Stimulated activated naive B cell treated with anti-CD40 and anti-IgM and Interleukin-4, amounts not matched to agents 10 μg/mL and 1 μg/mL and 100 μg/mL, for 72 hours (primary cell): ENCODE data around the gene SNRPB2.

Experiments used
- ATAC-seq, 2 donors: fragments of 150-1000 bp; cut with Tn5 transposase; replicated peaks; 2 replicates each; pipeline ENCODE4 v1.10.0; 2021; ENCODE audit warnings: moderate library complexity in 1 of 2
- DNase-seq: peaks from one replicate; pipeline ENCODE4 v3.0.0; 2021
- H3K27ac Mint-ChIP-seq: one replicate; pipeline ENCODE4 v1.8.0; 2022; ENCODE audit warnings: mild to moderate bottlenecking, mixed read lengths
- H3K27me3 Mint-ChIP-seq, 2 donors: one replicate each; pipeline ENCODE4 v1.8.0; 2022; ENCODE audit warnings: mixed read lengths in 2 of 2
- H3K36me3 Mint-ChIP-seq, 2 donors: one replicate each; pipeline ENCODE4 v1.8.0; 2022; ENCODE audit warnings: mixed read lengths in 2 of 2, mild to moderate bottlenecking in 1 of 2
- H3K4me1 Mint-ChIP-seq, 2 donors: one replicate each; pipeline ENCODE4 v1.8.0; 2022; ENCODE audit warnings: mixed read lengths in 2 of 2, mild to moderate bottlenecking in 1 of 2
- H3K4me3 Mint-ChIP-seq, 2 donors: one replicate each; pipeline ENCODE4 v1.8.0; 2022; ENCODE audit warnings: mild to moderate bottlenecking in 2 of 2, mixed read lengths in 2 of 2, moderate library complexity in 1 of 2
- H3K9me3 Mint-ChIP-seq, 2 donors: one replicate each; pipeline ENCODE4 v1.8.0; 2022; ENCODE audit warnings: mixed read lengths in 2 of 2, mild to moderate bottlenecking in 1 of 2

The SNRPB2 gene

GRCh38 chr20:16710781-16711180 is 19.0 kb upstream of the SNRPB2 start:
- ATAC-seq (no peak), DNase-seq (no peak)
- Mint-ChIP-seq H3K36me3 (peaks cover 3 to 6% of the 10 kb centered on the region in 2 donors), H3K4me3 (no peak overlapping the region), H3K27ac (no peak overlapping the region), H3K9me3 (peaks cover 7 to 8% of the 10 kb centered on the region in 2 donors), H3K4me1 (peaks cover 15% of the 10 kb centered on the region in 2 donors), H3K27me3 (peaks cover 23 to 33% of the 10 kb centered on the region in 2 donors)

DNA sequence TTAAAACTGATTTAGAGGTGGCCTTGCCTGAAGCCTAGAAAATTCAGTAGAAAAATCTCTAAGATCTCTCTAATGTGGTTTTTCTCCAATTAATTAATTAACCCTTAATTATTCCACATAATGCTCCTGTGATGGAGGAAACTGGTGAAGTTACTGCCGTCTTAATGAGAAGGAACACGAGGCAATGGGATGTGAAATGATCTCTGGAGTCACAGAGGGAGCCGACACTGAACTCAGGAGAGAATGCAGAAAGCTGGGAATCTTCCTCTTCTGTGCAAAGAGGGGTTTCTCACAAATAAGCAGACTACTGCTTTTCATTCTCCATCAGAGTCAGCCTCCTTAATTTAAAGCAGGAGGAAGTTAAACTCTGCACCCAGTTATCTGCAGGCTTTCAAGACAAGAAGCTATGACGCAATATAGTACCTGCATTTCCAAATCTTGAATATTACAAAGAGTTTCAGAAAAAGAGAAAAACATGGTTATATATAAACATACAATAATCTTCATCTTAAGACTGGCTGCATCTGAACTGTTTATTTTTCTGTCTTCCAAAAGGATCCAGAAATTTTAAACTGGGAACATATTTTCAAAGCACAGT is 18.1 kb upstream of the SNRPB2 start:
- H3K27ac Mint-ChIP-seq = no peak overlapping the region
- peaks cover 3% of the 10 kb centered on the region in 2 donors for H3K36me3 Mint-ChIP-seq
- DNase-seq (no peak), ATAC-seq (no peak)
- H3K4me3 Mint-ChIP-seq = no peak overlapping the region
- H3K4me1 Mint-ChIP-seq = peaks cover 13 to 15% of the 10 kb centered on the region in 2 donors
- peaks cover 23 to 37% of the 10 kb centered on the region in 2 donors for H3K27me3 Mint-ChIP-seq
- H3K9me3 Mint-ChIP-seq = peaks cover 3% of the 10 kb centered on the region in 2 donors

GRCh38 chr20:16712511-16712947 is 17.3 kb upstream of the SNRPB2 start:
- DNase-seq (no peak), ATAC-seq (no peak)
- Mint-ChIP-seq H3K9me3 (no peaks in the 10 kb centered on the region), H3K27ac (no peak overlapping the region), H3K4me1 (peaks cover 13 to 15% of the 10 kb centered on the region in 2 donors), H3K27me3 (peaks cover 19 to 37% of the 10 kb centered on the region in 2 donors), H3K4me3 (no peak overlapping the region), H3K36me3 (no peaks in the 10 kb centered on the region)

DNA sequence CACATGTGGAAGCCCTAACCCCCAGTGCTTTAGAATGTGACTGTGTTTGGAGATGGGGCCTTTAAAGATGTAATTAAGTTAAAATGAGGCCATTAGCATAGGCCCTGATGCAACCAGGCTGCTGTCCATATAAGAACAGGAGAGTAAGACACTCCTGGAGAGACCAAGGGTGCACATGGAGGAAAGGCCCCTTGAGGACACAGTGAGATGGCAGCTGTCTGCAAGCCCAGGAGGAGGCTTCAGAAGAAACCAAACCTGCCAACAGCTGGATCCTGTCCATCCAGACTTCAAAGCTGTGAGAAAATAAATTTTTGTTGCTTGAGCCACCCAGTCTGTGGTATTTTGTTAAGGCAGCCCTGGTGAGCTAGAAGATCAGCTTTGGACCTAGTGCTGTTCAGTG is 16.8 kb upstream of the SNRPB2 start:
- Mint-ChIP-seq H3K36me3 (no peaks in the 10 kb centered on the region), H3K4me1 (peaks cover 10% of the 10 kb centered on the region in 2 donors), H3K4me3 (no peak overlapping the region), H3K27me3 (peaks cover 16 to 36% of the 10 kb centered on the region in 2 donors), H3K27ac (no peak overlapping the region), H3K9me3 (no peaks in the 10 kb centered on the region)
- DNase-seq (no peak), ATAC-seq (no peak)

DNA sequence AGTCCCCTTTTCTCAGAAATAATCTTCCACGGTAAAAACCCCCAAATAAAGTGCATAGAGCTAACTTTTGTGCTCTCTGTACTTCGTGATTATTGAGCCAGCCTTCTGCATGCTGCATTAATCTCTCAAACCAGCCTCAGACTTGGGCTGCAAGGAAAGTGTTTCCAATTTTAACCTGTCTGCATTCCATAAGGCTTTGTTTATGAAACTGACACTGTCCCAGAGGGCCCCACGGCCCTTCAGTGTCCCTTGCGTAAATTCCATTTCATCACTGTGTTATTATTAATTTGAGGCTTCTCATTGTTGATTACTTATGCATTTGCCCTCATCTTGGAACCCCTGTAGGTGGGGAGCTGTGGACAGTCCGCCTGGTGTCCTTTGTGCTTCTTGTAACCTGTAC is 15.6 kb upstream of the SNRPB2 start:
- H3K27ac Mint-ChIP-seq = no peak overlapping the region
- H3K4me1 Mint-ChIP-seq = peaks cover 8% of the 10 kb centered on the region in 2 donors
- ATAC-seq (no peak), DNase-seq (no peak)
- H3K36me3 Mint-ChIP-seq = no peaks in the 10 kb centered on the region
- no peaks in the 10 kb centered on the region for H3K9me3 Mint-ChIP-seq
- no peak overlapping the region for H3K4me3 Mint-ChIP-seq
- peaks cover 26 to 47% of the 10 kb centered on the region in 2 donors for H3K27me3 Mint-ChIP-seq

DNA sequence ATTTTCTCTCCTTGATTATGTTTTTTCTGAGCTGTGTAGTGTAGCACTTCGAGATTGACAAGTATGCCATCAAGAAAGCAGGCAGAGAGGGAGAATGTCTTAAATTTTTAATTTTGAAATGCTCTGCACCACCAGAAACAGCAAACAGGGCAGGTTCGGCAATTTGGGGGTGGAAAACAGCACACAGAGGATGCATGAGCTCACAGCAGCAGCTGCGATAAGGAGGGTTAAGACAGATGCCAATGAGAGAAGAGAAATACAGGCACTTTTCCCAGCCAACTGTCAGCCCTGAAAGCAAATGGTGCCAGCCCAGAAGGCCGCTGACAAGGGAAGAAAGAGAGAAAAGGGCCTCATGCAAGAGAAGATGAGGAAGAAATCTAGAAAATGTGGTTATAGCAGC is 15.1 kb upstream of the SNRPB2 start:
- H3K4me3 Mint-ChIP-seq = no peak overlapping the region
- H3K27me3 Mint-ChIP-seq = peaks cover 26 to 47% of the 10 kb centered on the region in 2 donors
- no peak for ATAC-seq
- H3K27ac Mint-ChIP-seq = no peak overlapping the region
- no peaks in the 10 kb centered on the region for H3K9me3 Mint-ChIP-seq
- DNase-seq = no peak
- peaks cover 6 to 8% of the 10 kb centered on the region in 2 donors for H3K4me1 Mint-ChIP-seq
- H3K36me3 Mint-ChIP-seq = no peaks in the 10 kb centered on the region

GRCh38 chr20:16719421-16719820 is 10.4 kb upstream of the SNRPB2 start:
- no peak overlapping the region for H3K4me3 Mint-ChIP-seq
- H3K27me3 Mint-ChIP-seq = peaks cover 47 to 66% of the 10 kb centered on the region in 2 donors
- no peak overlapping the region for H3K27ac Mint-ChIP-seq
- no peaks in the 10 kb centered on the region for H3K4me1 Mint-ChIP-seq
- no peak for ATAC-seq
- no peaks in the 10 kb centered on the region for H3K36me3 Mint-ChIP-seq
- no peaks in the 10 kb centered on the region for H3K9me3 Mint-ChIP-seq
- no peak for DNase-seq

DNA sequence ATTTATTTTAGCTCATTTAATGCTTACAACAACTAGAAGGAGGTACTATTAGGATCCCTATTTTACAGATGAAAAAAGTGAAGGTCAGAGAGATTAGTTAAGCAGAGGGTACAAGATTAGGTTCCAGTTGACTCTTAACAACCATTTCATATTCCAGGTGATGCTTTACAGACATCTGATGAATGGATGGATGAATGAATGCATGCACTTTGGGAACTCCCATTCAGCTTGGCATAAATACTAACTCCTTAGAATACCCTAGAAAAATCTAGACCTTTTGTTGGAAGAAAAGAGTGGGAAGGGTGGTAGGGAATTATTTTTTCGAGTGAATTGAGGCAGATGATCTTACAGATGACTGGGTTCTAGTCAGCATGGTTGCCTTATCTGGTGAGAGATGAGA is 746 bp upstream of the SNRPB2 start:
- Mint-ChIP-seq H3K27ac (peak overlapping the region; percentile 100), H3K9me3 (peaks cover 0 to 4% of the 10 kb centered on the region in 2 donors), H3K4me1 (peaks cover 14 to 34% of the 10 kb centered on the region in 2 donors), H3K4me3 (peak overlapping the region; percentile 95 to 100), H3K27me3 (peaks cover 15 to 33% of the 10 kb centered on the region in 2 donors), H3K36me3 (peaks cover 20 to 21% of the 10 kb centered on the region in 2 donors)
- DNase-seq (no peak), ATAC-seq (no peak)

GRCh38 chr20:16732506-16733152 is 2.8 kb downstream of the SNRPB2 start:
- no peak for ATAC-seq

DNA sequence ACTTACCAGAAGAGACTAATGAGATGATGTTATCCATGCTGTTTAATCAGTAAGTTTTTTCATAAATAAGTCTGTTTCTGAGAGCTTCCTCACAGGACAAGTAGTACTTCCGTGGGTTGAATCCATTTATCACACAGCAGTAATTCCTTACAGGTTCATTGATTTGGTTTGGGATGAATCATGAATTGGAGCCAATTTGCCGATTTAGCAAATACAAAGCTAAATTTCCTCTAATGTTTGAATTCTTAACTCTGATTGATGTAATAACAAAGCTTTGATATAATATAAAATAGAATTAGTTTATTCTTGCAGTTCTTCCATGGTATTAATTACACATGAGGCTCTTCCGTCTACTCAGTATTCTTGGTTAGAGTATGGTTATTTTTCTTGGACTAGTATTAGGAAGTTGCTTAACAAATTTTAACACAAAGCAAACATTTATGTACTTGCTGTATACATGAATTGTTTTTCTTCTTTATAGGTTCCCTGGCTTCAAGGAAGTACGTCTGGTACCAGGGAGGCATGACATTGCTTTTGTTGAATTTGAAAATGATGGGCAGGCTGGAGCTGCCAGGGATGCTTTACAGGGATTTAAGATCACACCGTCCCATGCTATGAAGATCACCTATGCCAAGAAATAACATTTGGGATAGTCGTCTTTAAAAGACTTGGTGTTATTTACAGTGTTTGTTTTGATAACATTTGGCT is 10.7 kb downstream of the SNRPB2 start:
- H3K36me3 Mint-ChIP-seq = peaks cover 33 to 54% of the 10 kb centered on the region in 2 donors
- peaks cover 4% of the 10 kb centered on the region in 2 donors for H3K27me3 Mint-ChIP-seq
- ATAC-seq (no peak), DNase-seq (no peak)
- H3K27ac Mint-ChIP-seq = no peak overlapping the region
- H3K4me3 Mint-ChIP-seq = no peak overlapping the region
- peaks cover 0 to 3% of the 10 kb centered on the region in 2 donors for H3K4me1 Mint-ChIP-seq
- H3K9me3 Mint-ChIP-seq = no peaks in the 10 kb centered on the region

More at GRCh38 chr20:16732506-16733152, 2.8 kb downstream of the SNRPB2 start:
- peaks cover 16 to 41% of the 10 kb centered on the region in 2 donors for H3K4me1 Mint-ChIP-seq
- peaks cover 6% of the 10 kb centered on the region in 2 donors for H3K27me3 Mint-ChIP-seq
- H3K27ac Mint-ChIP-seq = no peak overlapping the region
- H3K36me3 Mint-ChIP-seq = peaks cover 28 to 35% of the 10 kb centered on the region in 2 donors
- H3K4me3 Mint-ChIP-seq = no peak overlapping the region
- H3K9me3 Mint-ChIP-seq = peaks cover 0 to 4% of the 10 kb centered on the region in 2 donors
- no peak for DNase-seq

- ATAC-seq (no peak), DNase-seq (no peak)
- Mint-ChIP-seq H3K4me3 (no peak overlapping the region), H3K9me3 (no peaks in the 10 kb centered on the region), H3K4me1 (no peaks in the 10 kb centered on the region), H3K36me3 (peaks cover 21 to 38% of the 10 kb centered on the region in 2 donors), H3K27me3 (peaks cover 4 to 12% of the 10 kb centered on the region in 2 donors), H3K27ac (no peak overlapping the region)
These were observed 14.5 kb downstream of the SNRPB2 start for GRCh38 chr20:16744178-16744807.

- H3K27me3 Mint-ChIP-seq = peaks cover 8 to 18% of the 10 kb centered on the region in 2 donors
These were observed 15.4 kb downstream of the SNRPB2 start for GRCh38 chr20:16745204-16745603.

DNA sequence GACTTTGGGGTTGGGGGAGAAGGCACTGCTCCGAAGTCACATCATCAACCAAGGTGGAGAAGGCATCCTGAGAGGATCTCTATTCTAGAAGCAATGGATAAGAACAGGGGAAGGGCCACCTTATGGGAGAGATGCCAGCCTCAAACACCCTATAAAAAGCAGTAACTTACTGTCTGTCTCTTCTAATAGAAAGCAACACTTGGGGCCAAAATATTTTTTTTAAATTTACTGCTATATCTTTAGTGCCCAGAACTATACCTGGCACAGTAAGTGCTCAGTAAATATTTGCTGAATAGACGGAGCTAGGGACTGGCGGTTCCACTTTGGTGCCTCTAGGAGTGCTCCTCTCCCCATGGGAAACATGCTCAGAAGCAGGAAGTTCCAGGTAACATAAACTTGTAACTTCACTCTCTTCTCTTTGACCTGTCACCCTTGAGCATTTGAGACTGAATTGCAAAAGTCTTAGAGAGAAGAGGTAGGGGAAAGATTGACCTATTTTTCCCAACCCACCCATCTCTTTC is 17.5 kb downstream of the SNRPB2 start:
- Mint-ChIP-seq H3K9me3 (no peaks in the 10 kb centered on the region), H3K27ac (no peak overlapping the region), H3K27me3 (peaks cover 14 to 25% of the 10 kb centered on the region in 2 donors), H3K4me1 (peaks cover 0 to 6% of the 10 kb centered on the region in 2 donors), H3K36me3 (peaks cover 10 to 14% of the 10 kb centered on the region in 2 donors), H3K4me3 (no peak overlapping the region)
- DNase-seq (no peak), ATAC-seq (no peak)

More at GRCh38 chr20:16745204-16745603, 15.4 kb downstream of the SNRPB2 start:
- Mint-ChIP-seq H3K9me3 (no peaks in the 10 kb centered on the region), H3K36me3 (peaks cover 19 to 28% of the 10 kb centered on the region in 2 donors), H3K4me1 (no peaks in the 10 kb centered on the region), H3K4me3 (no peak overlapping the region), H3K27ac (no peak overlapping the region)
- DNase-seq (no peak), ATAC-seq (no peak)
